Skeletal muscle satellite cell (primary cell): ENCODE data around the gene RPS6KA2. TPM values are rescaled to one million over a fixed set of nuclear protein-coding genes. Genes with fewer than 3 reads are reported as not detected.

Experiments used
- small RNA-seq: library from RNA; depleted of rRNA; stranded (forward); fragments of <200 nt; gene quantifications from one replicate; pipeline ENCODE3, GENCODE V24; 2012

RPS6KA2 gene

Small RNA genes lying within 50 kb of the gene (small RNA-seq; reads per million reads assigned to genes)
- not detected for gene MIR1913
